ENCODE measurements around the gene HBD.

HBD gene

DNA sequence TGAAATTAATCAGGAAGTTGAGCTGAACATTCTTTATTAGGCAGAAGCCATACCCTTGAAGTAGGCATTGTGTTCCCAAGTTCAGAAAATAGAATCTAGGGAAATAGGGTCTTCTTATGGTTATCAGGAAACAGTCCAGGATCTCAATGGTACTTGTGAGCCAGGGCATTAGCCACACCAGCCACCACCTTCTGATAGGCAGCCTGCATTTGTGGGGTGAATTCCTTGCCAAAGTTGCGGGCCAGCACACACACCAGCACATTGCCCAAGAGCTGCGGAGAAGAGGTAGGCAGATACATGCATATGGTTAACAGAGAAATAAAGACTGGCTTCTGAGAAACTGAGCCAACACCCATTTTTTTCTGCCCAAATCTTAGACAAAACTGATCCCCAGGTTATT lies 1.5 kb downstream of the HBD start:
- DNase-seq (ENCODE audit: low read depth) = no peak
- TF ChIP-seq, protein P1, sequence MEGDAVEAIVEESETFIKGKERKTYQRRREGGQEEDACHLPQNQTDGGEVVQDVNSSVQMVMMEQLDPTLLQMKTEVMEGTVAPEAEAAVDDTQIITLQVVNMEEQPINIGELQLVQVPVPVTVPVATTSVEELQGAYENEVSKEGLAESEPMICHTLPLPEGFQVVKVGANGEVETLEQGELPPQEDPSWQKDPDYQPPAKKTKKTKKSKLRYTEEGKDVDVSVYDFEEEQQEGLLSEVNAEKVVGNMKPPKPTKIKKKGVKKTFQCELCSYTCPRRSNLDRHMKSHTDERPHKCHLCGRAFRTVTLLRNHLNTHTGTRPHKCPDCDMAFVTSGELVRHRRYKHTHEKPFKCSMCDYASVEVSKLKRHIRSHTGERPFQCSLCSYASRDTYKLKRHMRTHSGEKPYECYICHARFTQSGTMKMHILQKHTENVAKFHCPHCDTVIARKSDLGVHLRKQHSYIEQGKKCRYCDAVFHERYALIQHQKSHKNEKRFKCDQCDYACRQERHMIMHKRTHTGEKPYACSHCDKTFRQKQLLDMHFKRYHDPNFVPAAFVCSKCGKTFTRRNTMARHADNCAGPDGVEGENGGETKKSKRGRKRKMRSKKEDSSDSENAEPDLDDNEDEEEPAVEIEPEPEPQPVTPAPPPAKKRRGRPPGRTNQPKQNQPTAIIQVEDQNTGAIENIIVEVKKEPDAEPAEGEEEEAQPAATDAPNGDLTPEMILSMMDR (IDR thresholded peaks at IDR 0.05; ENCODE audit: insufficient read depth, low read depth, low read length, missing control alignments) = no peak
- no peak overlapping the region for H3K4me3 ChIP-seq (ENCODE audit: low read length)

GRCh38 chr11:5232176-5232575 lies 2.1 kb downstream of the HBD start:
- DNase-seq (ENCODE audit: low read depth) = no peak
- H3K4me3 ChIP-seq (ENCODE audit: low read length) = no peak overlapping the region
- TF ChIP-seq, protein P1 (IDR thresholded peaks at IDR 0.05; ENCODE audit: insufficient read depth, low read depth, low read length, missing control alignments) = no peak

- DNase-seq (ENCODE audit: low read depth) = no peak
- TF ChIP-seq, protein P1 (IDR thresholded peaks at IDR 0.05; ENCODE audit: insufficient read depth, low read depth, low read length, missing control alignments) = no peak
- H3K4me3 ChIP-seq (ENCODE audit: low read length) = no peak overlapping the region
Observed at GRCh38 chr11:5231111-5231510, 3.2 kb downstream of the HBD start.

- no peak overlapping the region for H3K4me3 ChIP-seq (ENCODE audit: low read length)
- no peak for DNase-seq (ENCODE audit: low read depth)
- TF ChIP-seq, protein P1 (IDR thresholded peaks at IDR 0.05; ENCODE audit: insufficient read depth, low read depth, low read length, missing control alignments) = no peak
Observed at GRCh38 chr11:5230266-5230665, 4.0 kb downstream of the HBD start.

- H3K4me3 ChIP-seq (ENCODE audit: low read length) = no peak overlapping the region
- DNase-seq (ENCODE audit: low read depth) = no peak
- TF ChIP-seq, protein P1 (IDR thresholded peaks at IDR 0.05; ENCODE audit: insufficient read depth, low read depth, low read length, missing control alignments) = no peak
Observed at GRCh38 chr11:5229796-5230195, 4.5 kb downstream of the HBD start.

DNA sequence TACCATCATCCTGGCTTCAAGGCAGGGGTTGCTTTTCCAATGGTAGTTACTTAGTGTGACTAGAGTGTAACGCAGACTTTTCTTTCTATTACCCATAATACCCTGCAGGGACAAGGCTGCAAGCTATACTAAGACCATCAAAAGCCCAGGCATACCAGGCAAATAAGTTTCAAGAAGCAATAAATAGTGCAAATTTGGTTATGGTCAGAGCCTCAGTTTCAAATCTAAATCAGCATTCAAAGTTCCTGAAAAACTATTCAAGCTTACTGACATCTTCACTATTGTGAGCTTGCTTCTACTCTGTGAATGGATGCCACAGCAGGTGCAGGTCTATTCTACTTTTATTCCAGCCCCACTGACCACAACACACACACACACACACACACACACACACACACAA lies 4.9 kb downstream of the HBD start:
- H3K4me3 ChIP-seq (ENCODE audit: low read length) = no peak overlapping the region
- TF ChIP-seq, protein P1 (IDR thresholded peaks at IDR 0.05; ENCODE audit: insufficient read depth, low read depth, low read length, missing control alignments) = no peak
- no peak for DNase-seq (ENCODE audit: low read depth)

- DNase-seq (ENCODE audit: low read depth) = no peak
- TF ChIP-seq, protein P1 (IDR thresholded peaks at IDR 0.05; ENCODE audit: insufficient read depth, low read depth, low read length, missing control alignments) = no peak
- H3K4me3 ChIP-seq (ENCODE audit: low read length) = no peak overlapping the region
Observed at GRCh38 chr11:5228124-5228523, 6.2 kb downstream of the HBD start.

Measured in epithelial cell of esophagus (primary cell).